WI38 (cell line): ENCODE data around the gene NECAB3.

Experiments used
- H3K4me3 ChIP-seq: 2 replicates; pipeline ENCODE4 v1.5.1; 2011; ENCODE audit warnings: low read depth, mild to moderate bottlenecking, control low read depth, low read length
- CTCF ChIP-seq: IDR thresholded peaks from 2 replicates; pipeline ENCODE4 v1.5.1; 2012; ENCODE audit warnings: low read depth, mild to moderate bottlenecking, control low read depth, low read length

NECAB3 gene

DNA sequence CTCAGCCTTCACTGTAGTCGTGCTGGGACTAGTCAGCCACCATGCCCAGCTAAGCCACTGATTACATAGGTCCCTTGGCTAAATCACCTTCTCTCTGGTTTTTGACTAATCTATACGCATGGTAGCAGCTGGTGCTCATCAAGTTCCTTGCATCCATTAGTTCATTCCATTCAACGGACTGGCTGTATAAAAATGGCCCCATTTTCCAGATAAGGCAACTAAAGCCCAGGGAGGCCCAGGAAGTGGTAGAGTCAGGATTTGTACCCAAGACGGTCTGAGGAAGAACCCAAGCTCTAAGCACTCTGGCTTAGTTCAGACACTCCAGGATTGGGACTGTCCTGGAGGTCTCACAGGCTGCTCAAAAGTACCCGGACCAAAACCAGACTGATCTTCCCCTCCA is 7.1 kb upstream of the NECAB3 start:
- TF ChIP-seq CTCF, result no peak
- H3K4me3 ChIP-seq, result no peak overlapping the region

- H3K4me3 ChIP-seq, result no peak overlapping the region
- TF ChIP-seq CTCF, result no peak
Measured at GRCh38 chr20:33680686-33681085, 6.5 kb upstream of the NECAB3 start.

DNA sequence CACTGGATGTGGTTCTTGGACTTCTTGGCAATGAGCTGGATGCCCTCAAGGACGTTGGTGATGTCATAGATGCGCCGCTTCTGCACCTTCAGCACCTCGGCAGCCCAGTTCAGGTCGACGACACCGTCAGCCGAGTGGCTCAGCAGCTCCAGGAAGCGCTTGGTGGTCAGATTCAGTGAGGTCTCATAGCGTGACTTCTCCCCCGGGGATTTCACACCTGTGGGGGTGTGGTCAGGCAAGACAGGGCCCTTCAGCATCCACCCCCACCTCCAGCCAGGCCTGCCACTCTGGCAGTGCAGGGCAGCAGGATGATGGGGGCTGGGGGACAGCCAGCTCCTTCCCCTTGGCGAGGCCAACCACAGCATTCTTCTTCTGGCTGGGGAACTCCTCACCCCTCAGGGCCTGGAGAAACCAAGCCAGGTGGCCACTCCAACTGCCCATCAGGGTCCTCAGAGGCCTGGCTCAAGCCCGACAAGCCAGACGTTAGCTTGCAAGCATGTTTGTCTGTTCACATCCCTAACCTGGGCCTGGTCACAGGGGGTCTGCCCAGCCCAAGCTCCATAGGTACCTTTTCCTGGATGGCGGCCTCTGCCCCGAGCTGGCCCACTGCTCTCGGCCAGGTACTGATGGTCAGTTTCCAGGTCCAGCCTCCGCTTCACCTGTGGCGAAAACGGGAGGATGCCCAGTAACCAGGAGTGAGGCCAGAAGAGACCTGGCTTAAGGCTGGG is 5.7 kb upstream of the NECAB3 start:
- H3K4me3 ChIP-seq, result no peak overlapping the region
- no peak for TF ChIP-seq CTCF

- no peak overlapping the region for H3K4me3 ChIP-seq
- TF ChIP-seq CTCF, result no peak
Measured at GRCh38 chr20:33677991-33678702, 3.9 kb upstream of the NECAB3 start.

- TF ChIP-seq CTCF, result no peak
- no peak overlapping the region for H3K4me3 ChIP-seq
Measured at GRCh38 chr20:33676652-33677645, 2.7 kb upstream of the NECAB3 start.

GRCh38 chr20:33676121-33676520 is 1.9 kb upstream of the NECAB3 start:
- no peak overlapping the region for H3K4me3 ChIP-seq
- TF ChIP-seq CTCF, result no peak
